Body of pancreas (tissue), 4 donors: ENCODE results near the gene TRAPPC11.

Experiments used
- POLR2A ChIP-seq, 3 donors: fragments of 450-650 bp; IDR thresholded peaks; one replicate each; pipeline ENCODE4 v1.6.1; 2016; ENCODE audit warnings: antibody characterized with exemption in 3 of 3, mild to moderate bottlenecking in 2 of 3
- TF ChIP-seq, protein P1 (sequence below), 7 experiments: fragments of 450-650 bp in 4 of 7; fragments of 200-600 bp in 3 of 7; sonication (generic) in 3 of 7; IDR thresholded peaks; one replicate each; pipeline ENCODE4 v1.5.1; 2016 to 2019; ENCODE audit warnings: antibody characterized with exemption in 7 of 7

GRCh38 chr4:183718876-183719275 is 59.8 kb downstream of the TRAPPC11 start:
- TF ChIP-seq, protein P1, sequence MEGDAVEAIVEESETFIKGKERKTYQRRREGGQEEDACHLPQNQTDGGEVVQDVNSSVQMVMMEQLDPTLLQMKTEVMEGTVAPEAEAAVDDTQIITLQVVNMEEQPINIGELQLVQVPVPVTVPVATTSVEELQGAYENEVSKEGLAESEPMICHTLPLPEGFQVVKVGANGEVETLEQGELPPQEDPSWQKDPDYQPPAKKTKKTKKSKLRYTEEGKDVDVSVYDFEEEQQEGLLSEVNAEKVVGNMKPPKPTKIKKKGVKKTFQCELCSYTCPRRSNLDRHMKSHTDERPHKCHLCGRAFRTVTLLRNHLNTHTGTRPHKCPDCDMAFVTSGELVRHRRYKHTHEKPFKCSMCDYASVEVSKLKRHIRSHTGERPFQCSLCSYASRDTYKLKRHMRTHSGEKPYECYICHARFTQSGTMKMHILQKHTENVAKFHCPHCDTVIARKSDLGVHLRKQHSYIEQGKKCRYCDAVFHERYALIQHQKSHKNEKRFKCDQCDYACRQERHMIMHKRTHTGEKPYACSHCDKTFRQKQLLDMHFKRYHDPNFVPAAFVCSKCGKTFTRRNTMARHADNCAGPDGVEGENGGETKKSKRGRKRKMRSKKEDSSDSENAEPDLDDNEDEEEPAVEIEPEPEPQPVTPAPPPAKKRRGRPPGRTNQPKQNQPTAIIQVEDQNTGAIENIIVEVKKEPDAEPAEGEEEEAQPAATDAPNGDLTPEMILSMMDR (IDR thresholded peaks at IDR 0.05) = no peak
- no peak for TF ChIP-seq POLR2A (IDR thresholded peaks at IDR 0.05)
